HG03045 (cell line): ENCODE results near the gene CLDN10.

Source experiments
- ATAC-seq: cut with Tn5 transposase; IDR thresholded peaks from one replicate; pipeline ENCODE4 v1.9.1; 2021; ENCODE audit warnings: mild to moderate bottlenecking, moderate library complexity; ENCODE audit not compliant: unreplicated experiment

Gene CLDN10

DNA sequence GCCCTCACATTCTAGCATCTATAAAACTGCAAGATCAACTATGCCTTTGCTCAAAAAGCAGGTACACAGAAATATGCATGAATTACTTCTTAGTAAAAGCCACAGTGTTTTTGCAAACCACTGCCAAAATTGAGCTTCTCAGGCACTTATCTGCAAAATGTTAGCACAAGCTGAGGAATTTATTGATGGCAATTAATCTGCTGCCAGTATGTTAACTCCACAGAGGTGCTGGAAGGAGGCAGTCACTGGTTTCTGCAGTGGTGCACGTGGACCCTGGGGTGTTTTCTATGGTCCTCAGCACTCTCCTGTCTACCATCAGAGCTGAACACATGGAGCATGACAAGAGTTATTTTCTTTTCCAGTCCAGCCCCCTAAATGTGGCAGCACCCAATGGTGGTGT is 44.2 kb downstream of the CLDN10 start:
- no peak for ATAC-seq

DNA sequence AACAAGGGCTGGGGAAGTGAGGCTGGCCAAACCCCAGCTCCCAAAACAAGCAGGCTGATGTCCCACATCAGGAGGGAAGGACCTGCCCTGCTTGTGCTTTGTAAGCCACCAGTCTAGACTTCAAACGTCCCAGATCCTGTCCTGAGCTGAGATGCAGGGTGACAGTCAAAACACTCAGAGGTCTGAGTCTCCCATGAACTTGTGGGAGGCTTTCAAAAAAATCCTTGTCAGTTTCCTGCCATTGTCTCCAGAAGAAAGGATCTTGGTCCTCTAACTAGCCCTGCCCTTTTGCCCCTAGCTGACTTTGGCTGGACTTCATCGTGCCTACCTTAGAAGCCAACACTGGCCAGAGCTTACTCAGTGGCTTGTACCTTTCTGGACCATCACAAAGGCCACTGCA is 48.7 kb downstream of the CLDN10 start:
- no peak for ATAC-seq

DNA sequence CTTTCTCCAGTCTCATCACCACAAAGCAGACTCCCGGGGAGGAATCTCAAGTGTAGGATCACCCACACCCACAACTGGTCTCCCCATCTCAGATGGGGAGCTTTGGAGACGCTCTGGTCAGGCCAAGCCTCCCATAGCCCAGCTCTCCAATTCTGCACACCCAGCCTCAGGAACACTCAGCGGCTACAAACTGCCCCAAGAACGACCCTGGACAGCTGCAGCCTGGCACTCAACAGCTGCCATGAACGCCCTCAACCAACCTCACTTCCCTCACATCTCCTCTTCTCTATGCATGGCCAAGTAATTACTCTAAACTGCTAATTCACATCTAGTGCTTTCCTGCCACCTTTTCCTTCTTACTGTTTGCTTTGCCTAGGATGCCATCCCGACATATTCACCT is 49.4 kb downstream of the CLDN10 start:
- no peak for ATAC-seq

DNA sequence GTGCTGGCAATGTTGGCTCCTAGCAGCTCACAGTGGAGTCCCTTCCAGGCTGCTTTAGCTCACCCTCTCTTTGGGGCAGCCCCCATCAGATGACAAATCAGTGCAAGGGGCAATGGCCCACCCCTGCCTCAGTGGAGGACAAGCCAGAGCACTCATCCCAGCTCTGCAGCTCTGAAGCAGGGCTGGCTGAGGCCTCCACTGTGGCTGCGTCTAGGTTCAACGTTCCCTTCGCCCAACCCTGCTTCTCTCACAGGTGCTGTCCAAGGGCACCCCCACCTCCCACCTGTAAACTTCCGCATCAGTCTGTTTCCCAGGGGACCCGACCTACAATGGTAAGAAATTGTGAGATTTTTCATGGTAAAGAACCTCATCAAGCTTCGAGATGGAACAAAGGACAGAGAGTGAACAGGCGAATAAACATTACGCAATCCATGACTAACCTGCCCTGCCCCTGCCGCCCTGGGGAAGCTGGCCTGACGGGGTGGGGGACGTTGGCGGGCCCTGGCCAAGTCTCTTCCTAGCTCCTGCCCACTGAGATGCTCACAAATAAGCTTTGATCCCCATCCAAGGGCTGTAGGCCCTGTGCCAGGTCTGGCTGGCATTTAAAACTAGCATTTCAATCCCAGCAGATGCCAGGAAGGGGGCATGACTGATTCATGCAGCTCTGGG is 51.5 kb downstream of the CLDN10 start:
- no peak for ATAC-seq

DNA sequence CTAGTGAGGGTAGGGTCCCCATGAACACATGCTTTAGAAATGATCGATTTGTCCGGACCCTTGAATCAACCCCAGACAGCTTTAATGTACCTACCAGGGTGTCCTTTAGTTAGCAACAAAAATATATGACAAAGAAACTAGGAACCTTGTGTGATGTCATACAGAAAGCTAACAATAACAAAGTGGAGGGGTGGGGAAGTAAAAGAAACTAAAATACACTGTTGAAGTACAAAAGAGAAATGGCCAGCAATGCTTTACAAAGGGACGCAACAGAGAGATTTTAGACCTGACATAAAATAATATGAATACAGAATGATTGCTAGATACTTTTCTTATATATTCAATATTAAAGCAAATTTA is 52.0 kb downstream of the CLDN10 start:
- no peak for ATAC-seq

DNA sequence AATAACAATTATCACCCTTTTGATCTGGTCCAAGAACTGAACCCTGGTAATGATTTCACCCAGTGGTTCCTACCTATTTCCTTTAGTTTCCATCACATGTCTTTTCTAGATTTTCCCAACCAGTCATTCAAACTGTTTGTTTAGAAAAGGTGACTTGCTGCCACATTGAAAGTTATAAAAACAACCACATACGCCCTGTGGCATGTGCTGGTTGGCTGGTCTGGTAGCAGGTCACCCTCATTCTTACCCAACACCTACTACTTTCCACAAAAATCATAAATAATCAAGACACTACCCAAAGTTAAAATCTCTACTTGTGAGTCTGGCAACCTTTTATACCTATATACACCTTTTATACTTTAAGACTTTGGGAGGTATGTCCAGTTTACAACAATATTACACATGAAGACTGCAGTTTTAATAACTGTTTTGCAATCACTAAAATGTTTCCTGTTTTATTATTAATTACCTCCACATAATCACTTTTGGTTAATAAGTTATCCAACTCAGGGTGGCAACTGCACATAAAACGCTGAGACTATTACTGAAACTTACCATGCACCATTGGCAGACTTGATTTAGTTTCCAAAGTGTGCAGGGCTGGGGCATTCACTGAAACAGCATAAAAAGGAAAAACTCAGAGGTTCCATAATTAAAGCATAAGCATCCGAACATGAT is 53.1 kb downstream of the CLDN10 start:
- ATAC-seq = no peak

DNA sequence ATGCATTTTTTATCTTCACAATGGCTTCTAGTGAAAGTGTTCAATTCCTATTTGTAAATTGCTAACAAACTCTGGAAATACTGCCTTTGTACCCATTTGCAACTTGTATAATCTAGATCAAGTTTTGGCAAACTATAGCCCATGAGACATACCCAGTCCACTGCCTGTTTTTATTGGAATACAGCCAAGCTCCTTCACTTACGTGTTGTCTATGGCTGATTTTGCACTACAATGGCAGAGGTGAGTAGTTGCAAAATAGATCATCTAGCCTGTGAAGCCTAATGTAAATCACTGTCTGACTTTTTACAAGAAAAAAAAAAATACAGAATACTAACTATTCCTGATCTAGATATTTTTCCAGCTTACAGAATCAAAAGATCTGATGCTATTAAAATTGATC is 54.8 kb downstream of the CLDN10 start:
- ATAC-seq = no peak

DNA sequence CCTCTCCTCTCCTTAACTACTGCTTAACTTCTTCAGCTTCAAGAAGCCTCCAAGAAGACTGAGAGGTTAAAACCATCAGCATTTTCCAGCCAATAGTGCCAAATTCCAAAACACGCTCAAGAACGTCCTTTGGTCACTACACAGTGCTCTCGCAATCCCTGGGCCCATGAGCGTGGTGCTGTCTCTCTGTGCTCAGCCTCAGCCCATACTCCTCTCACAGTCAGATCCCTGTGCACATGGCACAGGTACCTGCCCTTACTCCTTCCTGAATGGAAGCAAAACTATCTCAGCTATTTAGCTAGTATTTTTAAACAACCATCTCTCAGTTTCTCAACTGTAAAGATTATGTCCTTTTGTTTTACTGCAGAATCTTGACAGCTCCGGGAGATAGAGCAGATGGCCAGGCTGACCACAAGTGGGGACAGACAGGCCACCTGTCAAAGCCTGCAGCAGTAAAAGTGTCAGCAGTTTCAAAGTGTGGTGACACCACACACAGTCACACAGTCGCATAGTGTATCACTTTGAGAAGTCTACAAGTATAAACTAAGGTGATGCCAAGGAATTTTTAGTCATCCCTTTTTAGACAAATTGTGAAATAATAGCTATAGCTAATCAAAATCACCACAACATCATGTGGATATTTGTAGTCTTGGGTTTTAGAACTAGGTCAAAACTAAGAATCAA is 56.3 kb downstream of the CLDN10 start:
- no peak for ATAC-seq

DNA sequence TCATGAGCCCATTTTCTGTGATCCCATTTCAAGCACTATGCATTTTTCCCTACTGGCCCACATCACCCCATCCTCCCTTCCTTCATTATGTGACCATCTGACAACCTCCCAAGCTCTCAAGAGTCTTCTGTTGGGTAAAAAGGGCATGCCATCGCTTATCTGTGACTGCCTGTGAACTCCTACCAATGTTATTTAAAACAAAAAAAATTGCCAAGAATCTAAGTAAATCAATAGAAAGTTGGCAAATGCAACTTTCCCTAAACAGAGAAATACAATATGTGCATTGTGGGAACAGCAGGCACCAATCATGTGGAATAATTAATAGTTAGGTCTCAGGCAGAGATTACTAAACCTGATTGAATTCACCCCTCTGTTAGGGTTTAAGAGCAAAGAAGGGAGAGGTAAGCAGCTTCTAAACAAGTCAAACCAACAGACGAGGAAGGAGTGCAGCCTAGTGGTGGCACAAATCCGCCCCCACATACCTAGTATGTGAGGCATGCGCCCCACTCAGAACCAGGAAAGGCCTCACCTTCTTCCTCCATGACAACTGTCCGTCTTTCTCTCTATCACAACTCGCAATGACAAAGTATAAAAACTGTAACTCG is 62.2 kb downstream of the CLDN10 start:
- no peak for ATAC-seq

DNA sequence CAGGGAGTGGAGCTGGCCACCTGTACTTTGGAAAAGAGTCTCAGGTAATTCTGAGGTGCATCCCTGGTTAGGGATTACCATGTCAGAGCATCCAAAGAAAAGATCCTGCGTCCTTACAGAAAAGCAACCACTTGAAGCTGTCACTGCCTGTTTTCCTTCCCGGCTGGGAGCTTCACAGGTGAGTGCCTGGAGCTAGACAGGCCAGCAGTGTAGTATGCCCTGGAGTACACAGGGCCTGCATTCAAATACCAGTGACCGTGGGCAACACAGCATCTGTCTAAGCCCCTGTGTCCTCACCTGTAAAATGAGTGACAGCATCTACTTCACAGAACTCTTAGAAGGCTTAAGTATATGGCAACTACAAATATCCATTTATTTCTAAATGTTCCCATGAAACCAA is 63.0 kb downstream of the CLDN10 start:
- ATAC-seq = no peak

DNA sequence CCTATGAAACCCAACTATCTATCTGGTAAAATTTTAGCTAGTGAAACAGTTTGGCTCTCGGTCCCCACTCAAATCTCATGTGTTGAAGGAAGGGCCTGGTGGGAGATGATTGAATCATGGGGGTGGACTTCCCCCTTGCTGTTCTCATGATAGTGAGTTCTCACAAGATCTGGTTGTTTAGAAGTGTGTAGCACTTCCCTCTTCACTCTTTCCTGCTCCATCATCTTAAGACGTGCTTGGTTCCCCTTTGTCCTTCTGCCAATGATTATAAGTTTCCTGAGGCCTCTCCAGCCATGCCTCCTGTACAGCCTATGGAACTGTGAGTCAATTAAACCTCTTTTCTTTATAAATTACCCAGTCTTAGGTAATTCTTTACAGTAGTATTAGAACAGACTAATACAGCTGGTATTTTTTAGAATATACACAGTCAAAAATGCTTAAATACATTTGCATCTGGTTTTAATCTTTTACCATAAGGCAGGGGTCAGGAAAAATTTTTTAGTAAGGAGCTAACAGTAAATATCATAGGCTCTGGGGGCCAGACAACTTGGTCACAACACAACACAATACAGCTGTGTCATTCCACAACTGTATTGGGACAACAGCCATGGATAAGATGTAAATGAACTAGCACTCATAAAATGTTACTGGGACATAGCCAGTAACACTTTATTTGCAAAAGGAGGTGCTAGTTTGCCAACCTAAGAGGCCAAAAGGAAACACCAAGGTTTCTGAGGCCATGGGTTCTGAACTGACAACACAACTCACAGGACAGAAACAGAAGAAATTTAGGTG is 67.7 kb downstream of the CLDN10 start:
- no peak for ATAC-seq

DNA sequence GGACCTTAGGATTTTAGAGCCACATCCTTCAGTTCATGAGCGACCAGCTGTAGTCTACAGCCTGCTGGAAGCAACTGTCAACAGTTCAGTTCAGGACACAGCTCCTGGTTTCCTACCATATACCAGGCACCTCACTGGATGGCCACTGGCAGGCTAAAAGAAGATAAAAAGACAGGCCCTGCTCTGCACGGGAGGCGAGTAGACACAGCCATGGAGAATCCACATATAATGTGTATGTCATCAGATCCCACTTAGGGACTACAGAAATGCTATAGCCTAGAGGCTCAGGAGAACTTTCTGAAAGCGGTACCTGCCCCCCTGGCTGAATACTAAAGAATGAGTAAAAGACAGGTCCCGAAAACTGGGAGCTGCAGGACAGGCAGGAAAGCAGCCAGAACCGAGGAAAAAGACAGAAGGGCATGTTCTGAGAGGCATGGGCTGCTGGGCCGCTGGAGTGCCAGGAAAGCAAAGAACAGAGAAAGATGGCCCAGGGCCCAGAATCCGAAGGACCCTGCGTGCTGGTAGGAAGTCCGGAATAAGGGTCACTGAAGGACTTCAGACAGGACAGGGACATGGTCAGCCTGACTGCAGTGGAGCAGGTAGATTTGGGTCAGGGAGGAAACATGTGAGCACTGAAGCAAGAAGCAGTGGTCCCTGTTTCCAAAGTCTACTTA is 68.4 kb downstream of the CLDN10 start:
- ATAC-seq = no peak

DNA sequence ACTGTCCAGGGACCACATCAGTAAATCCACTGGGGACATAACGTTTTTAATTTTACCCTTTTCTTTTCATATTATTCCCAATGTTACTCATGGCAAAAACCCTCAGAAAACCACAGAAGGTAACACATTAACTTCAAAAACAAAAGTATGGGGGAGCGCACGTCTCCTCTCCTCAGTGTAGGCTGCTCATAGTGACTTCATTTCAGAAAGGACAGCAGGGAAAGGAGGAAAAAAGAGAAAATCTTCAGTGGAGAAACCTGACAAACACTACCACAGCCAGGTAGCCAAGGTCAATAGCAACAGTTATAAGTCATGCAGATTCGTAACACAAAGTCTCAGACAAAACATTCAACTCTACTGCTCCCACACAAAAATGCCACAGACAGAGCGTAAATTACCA is 70.6 kb downstream of the CLDN10 start:
- no peak for ATAC-seq

DNA sequence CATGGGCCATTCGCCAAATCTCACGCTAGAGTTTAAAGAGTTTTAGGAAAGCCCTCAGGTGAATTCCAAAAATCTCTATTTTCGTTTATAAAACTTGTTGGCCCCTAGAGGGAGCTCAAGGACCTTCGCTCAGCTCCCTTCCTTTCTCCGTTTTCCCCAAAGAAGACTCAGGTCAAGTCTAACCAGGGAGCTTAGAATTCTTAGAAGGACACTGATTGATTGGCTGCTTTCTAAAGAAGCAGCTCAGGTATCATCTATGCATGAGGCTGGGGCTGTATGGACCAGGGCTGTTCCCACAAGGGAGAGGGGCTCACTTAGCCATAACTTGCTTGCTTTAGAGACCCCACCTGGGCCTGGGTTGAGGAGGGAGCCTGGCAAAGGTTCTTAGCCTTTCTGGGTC is 71.5 kb downstream of the CLDN10 start:
- ATAC-seq = no peak

DNA sequence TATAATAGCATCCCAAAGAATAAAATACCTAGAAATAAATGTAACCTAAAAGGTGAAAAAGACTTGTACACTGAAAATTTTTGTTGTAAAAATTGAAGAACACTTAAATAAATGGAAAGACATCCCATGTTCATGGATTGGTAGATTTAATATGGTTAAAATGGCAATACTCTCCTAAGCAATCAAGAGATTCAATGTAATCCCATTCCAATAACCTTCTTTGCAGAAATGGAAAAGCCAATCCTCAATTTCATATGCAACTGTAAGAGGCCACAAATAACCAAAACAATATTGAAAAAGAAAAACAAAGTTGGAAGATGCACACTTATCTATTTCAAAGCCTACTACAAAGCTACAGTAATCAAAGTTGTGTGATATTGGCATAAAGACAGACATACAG is 74.2 kb downstream of the CLDN10 start:
- no peak for ATAC-seq

DNA sequence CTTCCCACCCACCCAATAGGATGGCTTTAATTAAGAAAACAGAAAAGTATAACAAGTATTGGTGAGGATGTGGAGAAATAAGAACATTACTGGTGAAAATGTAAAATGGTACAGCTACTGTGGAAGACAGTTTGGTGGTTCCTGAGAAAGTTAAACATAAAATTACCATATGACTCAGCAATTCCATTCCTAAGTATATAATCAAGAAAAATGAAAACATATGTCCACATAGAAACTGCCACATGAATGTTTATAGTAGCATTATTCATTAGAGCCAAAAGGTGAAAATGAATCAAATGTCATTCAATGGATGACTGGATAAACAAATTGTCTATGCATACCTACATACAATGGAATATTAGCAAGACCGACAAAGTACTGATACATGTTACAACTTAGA is 75.1 kb downstream of the CLDN10 start:
- no peak for ATAC-seq

DNA sequence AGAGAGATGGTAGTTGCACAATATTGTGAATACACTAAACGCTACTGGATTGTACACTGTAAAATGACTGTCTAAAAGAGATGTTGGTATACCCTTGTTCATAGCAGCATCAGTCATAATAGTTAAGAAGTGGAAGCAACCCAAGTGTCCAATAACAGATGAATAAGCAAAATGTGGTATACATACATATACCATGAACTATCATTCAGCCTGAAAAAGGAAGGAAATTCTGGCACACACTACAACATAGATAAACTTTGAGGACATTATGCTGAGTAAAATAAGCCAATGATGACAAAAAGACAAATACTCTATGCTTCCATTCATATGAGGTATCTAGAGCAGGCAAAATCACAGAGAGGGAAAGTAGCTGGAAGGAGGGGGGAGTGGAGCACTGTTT is 76.0 kb downstream of the CLDN10 start:
- no peak for ATAC-seq

DNA sequence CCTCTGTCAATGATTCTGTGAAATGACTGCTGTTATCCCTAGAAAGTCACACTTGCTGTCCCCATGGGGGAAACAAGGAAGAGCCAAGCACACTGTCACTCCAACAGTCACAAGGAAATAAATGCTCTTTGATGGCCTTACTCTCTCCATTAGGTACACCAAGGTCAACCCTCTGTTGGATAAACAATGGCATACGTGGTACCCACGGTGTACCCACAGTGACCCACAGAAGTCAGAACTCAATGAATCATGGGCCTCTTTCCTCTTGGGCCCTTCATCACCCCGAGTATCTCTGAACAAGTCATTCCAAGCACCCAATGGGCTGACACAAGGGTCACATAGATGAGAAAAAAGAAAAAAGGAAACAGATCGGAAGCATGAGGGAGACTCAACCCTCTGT is 76.6 kb downstream of the CLDN10 start:
- ATAC-seq = no peak
